CD4-positive, alpha-beta T cell treated with Interleukin-4 for 1 hour (primary cell): Measurements from ENCODE around the gene COBLL1.

ENCODE experiments used
- DNase-seq, 2 donors: peaks; one replicate each; pipeline ENCODE4 v3.0.0-alpha.2; 2020 to 2022

Gene COBLL1, protein sequence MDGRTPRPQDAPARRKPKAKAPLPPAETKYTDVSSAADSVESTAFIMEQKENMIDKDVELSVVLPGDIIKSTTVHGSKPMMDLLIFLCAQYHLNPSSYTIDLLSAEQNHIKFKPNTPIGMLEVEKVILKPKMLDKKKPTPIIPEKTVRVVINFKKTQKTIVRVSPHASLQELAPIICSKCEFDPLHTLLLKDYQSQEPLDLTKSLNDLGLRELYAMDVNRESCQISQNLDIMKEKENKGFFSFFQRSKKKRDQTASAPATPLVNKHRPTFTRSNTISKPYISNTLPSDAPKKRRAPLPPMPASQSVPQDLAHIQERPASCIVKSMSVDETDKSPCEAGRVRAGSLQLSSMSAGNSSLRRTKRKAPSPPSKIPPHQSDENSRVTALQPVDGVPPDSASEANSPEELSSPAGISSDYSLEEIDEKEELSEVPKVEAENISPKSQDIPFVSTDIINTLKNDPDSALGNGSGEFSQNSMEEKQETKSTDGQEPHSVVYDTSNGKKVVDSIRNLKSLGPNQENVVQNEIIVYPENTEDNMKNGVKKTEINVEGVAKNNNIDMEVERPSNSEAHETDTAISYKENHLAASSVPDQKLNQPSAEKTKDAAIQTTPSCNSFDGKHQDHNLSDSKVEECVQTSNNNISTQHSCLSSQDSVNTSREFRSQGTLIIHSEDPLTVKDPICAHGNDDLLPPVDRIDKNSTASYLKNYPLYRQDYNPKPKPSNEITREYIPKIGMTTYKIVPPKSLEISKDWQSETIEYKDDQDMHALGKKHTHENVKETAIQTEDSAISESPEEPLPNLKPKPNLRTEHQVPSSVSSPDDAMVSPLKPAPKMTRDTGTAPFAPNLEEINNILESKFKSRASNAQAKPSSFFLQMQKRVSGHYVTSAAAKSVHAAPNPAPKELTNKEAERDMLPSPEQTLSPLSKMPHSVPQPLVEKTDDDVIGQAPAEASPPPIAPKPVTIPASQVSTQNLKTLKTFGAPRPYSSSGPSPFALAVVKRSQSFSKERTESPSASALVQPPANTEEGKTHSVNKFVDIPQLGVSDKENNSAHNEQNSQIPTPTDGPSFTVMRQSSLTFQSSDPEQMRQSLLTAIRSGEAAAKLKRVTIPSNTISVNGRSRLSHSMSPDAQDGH

DNA sequence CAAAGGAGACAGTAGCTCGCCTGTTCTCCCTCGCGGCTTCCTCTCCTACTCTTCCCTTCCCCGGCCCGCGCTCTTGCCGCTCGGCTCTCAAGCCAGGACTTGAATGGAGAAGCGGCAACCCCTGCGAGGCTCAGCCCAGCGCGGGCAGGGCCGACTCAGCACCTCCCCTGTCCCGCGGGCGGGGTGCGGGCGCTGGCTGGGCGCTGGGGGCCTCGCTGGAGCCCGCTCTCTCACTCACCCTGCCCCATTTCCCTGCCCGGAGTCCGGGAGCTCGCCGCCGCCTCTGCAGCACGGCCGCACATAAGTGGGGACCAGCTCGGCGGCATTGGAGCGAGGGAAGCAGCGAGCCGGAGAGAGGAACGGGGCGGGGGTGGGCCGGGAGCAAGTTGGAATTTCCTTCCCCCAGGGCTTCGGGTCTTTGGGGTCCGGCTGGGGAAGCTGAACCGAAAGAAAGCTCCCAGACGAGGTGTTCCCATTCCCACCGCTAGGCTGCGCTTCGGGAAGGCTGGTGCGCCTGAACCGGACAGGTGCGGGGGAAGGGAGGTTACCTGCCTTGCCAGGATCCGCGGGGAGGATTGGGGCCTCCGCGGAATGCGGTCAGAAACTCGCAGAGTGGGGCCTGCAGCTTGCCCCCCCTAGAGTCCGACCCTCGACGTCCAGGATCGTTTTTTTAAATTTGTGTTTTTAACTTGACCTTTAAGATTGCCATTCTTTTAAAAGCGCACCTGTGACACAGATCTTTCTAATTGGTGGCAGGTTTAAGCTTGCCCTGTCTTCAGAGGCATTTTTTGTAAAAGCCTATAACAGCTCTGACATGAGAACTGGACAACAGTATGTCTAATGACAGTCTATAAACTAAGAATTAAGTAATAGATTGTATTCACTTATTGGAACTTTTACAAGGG lies at the start of gene COBLL1:
Gene COBLL1, minus strand, starts transcription at position 105 of the 905 bp plus-strand sequence. CDS start 627 bp downstream, outside the sequence.
- peak in 1 of 2 donors; percentile 42 for DNase-seq

DNA sequence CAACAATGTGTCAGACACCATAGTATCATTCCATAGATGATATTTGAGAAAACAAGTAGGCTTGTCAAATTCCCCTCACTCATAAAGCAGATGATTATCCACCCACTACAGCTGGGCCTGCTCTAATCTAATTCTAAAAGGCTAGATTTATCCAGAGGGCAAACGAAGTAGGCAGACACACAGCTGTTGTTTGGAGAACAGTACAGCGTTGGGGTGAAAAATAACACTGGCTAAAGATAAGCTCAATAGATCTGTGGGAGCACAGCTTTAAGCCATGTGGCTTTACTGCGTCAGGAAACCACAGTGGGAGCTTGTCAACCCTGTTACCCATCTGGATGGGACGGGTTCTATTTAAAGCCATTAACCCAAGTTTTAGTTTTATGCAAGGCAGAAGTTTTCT lies 48.9 kb upstream of the COBLL1 start:
- no peak for DNase-seq

DNA sequence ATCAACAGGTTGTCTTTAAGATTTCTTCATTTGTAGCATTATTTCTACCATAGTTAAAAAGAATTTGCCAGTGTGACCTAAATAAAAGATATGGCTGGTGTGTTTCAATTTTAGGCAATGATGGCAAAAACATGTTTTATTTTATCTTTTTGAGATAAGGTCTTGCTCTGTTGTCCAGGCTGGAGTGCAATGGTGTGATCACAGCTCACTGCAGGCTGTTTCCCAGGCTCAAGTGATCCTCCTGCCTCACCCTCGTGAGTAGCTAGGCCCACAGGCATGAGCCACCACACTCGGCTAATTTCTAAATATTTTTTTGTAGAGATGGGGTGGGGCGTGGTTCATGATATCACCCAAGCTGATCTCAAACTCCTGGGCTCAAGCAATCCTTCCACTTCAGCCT lies 47.0 kb upstream of the COBLL1 start:
- no peak for DNase-seq

DNA sequence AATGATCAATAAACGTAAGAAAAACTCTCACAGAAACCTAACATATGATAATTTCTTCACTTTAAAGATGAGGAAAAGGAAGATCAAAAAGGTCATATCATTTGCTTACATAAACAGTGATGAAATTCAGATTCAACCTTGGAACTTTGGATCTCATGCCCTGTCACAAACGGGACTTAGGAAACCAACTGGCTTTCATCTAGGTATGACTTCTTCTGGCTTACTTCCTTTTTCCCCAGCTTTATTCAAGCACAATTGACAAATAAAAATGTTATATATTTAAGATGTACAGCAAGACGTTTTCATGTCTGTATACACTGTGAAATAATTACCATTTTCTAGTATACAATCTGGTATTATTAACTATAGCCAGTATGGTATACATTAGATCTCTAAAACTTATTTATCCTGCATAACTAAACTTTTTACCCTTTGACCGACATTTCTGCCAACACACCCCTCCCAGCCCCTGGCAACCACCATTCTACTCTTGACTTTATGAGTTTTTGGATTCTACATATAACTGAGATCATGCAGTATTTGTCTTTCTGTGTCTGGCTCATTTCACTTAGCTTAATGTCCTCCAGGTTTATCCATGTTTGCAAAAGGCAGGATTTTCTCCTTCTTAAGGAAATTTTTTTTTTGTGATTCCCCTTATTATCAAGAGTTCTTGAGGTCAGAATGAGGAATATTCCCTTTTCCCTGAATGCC lies 46.0 kb upstream of the COBLL1 start:
- no peak for DNase-seq

DNA sequence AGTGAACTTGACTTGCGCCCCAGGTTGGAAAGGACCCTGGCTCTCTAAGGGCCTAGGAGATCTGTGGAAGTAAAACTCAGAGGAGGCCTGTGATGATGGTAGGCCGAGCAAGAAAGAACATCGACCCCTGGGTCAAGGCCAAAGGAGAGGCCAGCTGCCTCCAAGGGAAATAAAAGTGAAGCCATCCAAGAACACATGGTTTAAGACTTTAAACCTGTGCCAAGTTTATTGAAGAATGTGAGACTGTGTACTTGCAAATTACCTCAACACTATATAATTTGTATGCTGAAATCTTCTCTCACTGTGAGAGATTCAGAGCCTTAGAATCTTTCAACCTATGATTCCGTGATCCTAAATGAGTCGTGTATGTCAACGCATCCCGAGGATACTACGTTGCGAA lies 40.7 kb upstream of the COBLL1 start:
- no peak for DNase-seq

DNA sequence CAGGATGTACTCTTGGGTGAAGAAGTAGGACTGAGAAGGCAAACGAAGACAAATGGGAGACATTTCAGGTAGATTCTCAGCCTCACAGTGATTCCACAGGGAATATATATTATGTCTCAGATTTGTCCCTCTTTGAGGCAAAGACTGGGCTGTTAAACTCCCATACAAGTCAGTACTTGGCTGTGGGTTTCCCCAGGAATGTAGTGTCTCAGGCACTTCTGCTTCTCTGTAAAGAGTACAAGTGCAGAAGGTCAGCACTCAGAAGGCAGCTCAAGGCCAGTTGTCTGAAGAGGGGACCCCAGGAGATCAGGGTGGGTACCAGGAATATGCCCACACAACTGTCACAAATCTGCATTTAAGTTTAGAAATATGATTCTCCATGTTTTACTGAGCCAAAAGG lies 39.9 kb upstream of the COBLL1 start:
- no peak for DNase-seq

DNA sequence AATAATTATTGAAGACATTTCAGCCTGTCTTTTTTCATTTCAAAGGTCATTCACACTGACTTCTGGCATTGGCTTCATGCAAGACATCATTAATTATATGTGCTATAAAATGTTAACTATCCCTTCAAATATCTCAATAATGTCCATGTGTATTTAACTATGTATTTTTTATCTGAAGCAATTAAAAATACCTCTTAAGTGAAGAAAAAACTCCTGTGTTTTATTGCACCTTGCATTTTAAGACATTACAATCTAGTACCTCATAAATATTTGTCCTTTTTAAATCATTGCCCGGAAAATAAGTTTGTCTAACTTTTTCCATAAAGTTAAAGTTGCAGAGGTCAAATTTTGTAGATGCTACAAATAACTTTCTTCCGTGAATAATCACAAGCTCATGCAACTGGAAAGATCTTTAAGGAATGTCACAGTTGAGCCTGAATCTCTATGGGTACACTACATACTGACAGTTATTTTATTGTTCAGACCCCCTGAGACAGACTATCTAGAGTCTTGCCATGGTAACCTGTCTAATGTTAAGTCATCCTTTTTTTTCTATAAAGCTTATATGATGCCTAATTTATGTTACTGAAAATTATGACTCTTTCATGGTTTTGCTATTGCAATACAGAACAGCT lies 38.4 kb upstream of the COBLL1 start:
- DNase-seq, result no peak

DNA sequence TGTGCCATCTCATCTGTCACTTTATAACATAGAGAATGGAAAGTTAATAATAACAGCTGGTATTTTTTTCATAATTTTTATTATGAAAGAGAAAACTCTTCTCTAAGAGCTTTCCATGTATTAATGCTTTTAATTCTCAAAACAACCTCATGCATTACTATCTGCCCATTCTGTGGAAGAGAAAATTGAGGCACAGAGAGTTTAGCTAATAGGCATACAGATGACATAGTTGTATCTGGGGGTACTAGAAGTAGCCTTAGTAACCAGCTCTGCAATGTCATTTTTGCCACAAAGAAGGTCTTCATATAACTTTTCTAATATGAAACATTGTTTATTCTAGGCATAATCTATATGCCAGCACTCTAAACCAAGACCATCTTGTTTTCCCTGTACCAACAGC lies 36.3 kb upstream of the COBLL1 start:
- DNase-seq, result no peak

DNA sequence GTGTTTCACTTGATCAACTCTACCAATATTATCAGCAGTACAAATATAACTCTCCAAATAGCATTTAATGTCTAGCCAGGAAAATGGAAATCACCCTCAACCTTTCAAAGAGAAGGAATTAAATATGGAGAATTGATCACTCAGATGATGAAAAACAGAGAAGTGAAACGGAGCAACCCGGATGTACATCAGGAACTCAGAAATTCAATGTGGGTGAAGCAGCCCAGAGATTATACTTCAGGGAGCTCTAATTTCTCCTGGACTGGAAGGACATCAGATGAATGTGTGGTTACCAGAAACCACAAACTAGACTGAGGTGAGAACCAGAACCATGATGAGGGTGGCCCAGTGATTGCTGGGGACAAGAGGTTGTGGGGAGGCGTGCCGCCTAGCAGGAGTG lies 35.5 kb upstream of the COBLL1 start:
- no peak for DNase-seq

DNA sequence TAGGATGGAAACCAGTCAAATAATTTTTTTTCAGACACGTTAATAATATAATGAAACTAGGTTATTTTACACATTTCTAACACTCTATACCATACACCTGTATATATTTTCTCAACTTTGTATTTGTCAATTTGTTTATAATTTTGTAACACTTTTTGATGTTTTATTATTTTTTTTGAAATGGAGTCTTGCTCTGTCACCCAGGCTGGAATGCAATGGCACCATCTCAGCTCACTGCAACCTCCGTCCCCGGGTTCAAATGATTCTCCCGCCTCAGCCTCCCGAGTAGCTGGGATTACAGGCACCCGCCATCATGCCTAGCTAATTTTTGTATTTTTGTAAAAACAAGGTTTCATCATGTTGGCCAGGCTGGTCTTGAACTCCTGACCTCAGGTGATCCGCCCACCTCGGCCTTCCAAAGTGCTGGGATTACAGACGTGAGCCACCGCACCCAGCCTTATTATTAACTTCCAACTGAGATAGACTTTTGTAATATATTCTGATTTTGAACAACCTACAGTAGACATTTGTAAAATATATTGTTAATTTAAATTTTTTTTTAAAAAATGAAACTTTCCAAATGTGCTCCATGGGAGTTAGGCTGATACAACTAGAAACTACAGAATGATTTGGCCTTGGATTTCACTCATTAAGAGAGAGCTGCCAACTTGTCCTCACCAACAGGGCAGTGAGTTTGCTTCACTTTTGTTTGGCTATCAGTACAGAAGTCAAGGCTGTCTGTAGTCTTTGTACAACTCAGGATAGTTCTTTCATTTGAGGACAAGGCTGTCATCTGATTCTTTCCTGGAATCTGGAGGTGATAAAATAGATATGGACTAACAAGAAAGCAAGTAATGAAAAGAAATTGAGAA lies 33.9 kb upstream of the COBLL1 start:
- DNase-seq, result no peak

DNA sequence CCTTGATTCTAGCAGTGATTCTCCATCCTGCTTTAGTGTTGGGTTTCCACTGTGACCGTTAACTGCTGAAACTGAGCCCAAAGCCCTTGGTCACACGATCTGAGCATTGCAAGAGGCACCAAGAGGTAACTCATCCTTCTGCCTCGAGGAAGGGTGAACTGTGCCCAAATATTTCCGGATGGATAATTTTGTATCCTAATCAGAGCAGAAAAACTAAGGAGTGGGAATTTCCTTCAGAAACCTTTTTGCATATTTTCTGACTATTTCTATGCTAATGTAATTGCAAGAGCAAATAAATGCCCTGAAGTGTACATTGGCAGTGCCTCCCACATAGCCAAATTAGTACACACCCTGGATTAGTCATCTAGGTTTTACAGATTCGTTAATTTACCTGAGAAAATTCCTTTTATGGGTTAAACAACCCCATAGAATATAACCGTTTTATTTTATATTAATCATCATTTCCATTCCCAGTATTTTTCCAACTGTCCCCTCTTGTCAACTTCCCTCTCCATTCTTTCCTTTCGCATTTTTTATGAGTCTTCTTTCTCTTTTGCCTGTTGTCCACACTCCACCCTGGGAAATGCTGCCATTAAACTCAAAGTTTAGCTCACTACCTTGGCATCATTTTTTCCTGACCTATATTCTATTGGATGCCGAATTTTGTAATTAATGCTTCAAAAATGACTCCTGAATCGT lies 31.7 kb upstream of the COBLL1 start:
- DNase-seq, result no peak

DNA sequence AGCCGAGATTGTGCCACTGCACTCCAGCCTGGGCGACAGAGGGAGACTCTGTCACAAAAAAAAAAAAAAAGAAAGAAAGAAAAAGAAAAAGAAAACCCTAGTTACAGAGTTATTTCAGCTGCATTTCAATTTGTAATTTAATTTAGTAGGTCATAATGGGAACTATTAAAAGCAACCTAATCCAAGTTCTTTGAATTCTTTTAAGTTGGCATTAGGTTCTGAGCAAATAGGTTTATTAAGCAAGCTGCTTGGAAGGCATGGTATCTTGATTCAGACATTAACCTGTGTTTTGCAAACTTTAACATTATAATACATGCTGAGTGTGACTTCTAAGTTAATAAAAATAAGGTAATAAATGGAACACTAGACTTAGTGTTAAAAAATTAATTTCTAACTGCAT lies 29.8 kb upstream of the COBLL1 start:
- no peak for DNase-seq

DNA sequence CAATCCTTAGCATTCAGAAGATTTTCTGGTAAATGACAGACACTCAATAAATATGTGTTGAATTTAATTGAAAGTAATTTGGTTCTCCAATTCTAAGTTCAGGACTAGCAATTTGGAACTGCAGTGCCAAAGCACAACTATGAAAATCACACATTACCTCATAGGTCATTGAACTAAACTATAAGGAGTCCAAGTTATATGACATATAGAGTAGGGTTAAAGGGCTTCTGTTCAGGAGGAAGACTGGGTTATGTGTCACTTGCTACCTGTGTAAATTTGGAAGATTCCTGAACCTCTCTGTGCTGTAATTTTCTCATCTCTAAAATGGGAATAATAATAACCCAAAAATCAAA lies 27.8 kb upstream of the COBLL1 start:
- no peak for DNase-seq

DNA sequence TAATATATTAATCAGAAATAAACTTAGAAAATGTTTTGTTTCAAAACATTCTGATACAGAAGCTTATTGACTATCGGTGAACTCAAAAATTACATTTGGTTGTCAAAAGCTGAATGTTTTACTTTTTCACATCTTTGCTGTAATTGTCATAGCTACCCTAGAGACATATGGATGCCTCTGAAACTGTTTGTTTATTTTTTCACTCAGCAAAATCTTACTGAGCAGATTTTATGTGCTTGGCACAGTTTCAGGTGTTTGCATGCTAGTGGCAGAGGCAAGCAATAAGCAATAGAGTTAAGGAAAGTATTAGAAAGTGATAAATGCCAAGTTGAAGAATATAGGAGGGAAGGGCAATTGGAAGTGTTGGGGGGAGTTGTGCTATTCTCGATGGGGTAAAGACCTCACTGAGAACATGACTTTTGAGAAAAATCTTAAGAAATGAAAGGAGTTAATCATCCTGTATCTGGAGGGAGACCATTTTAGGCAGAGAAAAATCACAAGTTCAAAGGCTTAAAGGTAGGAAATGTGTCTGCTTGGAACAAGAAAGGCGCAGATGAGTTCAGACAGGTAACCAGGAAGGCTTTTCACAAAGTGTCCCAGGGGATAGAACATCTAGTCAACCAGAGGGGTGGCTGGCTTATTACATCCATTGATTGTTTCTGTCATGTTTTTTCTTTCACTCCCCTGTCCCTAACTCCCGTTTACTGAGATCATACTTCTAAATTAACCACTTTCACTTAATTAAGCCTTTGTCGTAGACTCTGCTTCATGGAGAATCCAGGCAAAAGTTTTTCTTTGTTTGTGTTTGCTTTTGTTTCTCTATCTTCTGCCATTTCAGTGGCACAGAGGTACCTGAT lies 27.2 kb upstream of the COBLL1 start:
- DNase-seq, result no peak

DNA sequence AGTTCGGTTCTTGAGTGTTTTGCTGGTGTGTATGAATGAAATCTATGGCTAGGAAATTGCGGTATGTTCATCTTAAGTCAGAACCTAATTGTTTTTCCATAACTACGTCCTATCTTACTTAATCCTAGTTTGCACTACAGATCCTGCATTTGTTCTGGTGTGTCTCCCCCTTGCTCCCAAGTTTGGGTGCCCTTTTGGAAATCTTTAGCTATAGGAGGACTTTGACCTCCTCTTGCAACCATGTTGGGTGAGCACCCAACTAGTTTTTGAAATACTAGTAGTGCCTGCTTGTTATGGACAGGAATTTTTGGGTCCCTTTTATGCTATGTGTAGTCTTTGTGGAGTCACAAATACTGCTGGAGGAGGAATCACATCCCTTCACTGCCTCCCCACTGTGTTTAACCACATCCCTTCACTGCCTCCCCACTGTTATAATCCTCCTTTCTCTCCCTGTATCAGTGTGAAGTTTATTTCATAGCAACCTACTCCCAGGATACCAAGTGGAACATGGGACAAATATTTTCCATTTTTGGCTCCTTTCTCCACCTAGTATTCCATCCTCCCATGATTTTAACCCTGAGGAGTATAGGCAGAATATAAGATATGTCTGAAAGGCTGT lies 26.3 kb upstream of the COBLL1 start:
- no peak for DNase-seq

DNA sequence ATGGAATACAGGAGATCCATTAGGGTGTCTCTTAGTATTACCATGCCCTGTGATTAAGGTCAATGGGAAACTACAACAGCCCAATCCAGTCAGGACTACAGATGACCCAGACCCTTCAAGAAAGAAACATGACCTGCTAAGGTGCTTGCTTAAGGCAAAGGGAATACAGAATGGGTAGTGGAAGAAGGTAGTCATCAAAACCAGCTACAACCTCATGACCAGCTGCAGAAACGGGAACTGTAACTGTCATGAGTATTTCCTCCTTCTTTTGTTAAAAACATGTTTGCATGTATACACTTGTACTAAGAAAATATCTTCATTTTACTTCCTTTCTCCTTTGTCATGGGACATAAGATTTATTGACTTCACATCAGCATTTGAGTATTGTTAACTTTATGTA lies 24.8 kb upstream of the COBLL1 start:
- peak in 1 of 2 donors; percentile 23 for DNase-seq

DNA sequence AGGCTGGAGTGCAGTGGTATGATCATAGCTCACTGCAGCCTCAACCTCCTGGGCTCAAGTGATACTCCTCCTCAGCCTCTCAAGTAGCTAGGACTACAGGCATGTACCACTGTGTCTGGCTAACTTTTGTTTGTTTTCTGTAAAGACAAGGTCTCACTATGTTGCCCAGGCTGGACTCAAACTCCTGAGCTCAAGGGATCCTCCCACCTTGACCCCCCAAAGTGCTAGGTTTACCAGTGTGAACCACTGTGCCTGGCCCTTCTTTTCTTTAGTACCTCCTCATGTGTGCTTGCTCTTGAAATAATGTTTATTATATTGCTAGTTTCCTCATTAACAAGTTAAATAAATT lies 19.0 kb upstream of the COBLL1 start:
- no peak for DNase-seq
